ENCODE measurements around the gene SH3GLB2.

Gene SH3GLB2

DNA sequence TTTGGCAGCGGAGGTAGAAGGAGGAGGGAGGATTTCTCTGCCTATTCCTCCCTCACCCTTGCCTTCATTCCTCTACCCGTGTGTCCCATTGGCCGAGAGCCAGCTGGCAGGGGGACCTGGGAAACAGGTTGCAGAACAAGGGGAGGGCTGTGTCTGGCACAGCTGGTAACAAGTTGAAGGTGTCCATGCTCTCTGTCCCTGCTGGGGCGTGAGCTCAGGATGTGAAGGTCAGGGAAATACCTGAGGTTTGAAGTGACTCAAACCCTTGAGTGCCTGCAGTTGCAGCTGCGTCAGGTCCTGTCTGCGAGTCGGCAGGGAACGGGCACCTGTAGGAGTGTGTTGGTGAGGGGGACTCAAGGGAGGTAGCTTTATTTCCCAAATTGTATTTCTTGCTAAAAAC lies 24.5 kb upstream of the SH3GLB2 start:
- DNase-seq (ENCODE audit: low read depth) = no peak
- TF ChIP-seq, protein P1, sequence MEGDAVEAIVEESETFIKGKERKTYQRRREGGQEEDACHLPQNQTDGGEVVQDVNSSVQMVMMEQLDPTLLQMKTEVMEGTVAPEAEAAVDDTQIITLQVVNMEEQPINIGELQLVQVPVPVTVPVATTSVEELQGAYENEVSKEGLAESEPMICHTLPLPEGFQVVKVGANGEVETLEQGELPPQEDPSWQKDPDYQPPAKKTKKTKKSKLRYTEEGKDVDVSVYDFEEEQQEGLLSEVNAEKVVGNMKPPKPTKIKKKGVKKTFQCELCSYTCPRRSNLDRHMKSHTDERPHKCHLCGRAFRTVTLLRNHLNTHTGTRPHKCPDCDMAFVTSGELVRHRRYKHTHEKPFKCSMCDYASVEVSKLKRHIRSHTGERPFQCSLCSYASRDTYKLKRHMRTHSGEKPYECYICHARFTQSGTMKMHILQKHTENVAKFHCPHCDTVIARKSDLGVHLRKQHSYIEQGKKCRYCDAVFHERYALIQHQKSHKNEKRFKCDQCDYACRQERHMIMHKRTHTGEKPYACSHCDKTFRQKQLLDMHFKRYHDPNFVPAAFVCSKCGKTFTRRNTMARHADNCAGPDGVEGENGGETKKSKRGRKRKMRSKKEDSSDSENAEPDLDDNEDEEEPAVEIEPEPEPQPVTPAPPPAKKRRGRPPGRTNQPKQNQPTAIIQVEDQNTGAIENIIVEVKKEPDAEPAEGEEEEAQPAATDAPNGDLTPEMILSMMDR (conservative IDR thresholded peaks at IDR 0.05; ENCODE audit: low read depth, low read length) = no peak
- H3K4me3 ChIP-seq (ENCODE audit: low read length) = no peak overlapping the region

DNA sequence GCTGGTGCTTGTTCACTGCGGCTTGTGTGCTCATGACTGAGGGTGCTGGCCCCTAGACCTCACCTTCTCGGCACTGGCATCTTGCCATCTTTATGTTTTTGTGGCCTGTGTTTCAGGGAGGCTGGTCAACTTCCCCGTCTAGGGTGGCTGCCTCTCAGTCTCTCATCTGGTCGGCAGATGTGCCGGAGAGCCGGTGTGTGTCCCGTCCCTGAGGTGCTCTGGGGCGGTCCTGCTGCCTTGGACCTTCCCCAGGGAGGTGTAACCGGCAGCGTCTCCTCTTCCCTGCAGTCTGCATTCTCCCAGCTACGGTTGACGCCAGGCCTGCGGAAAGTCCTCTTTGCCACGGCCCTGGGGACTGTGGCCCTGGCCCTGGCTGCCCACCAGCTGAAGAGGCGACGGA lies 13.9 kb upstream of the SH3GLB2 start:
- TF ChIP-seq, protein P1 (conservative IDR thresholded peaks at IDR 0.05; ENCODE audit: low read depth, low read length) = no peak
- no peak overlapping the region for H3K4me3 ChIP-seq (ENCODE audit: low read length)
- no peak for DNase-seq (ENCODE audit: low read depth)

DNA sequence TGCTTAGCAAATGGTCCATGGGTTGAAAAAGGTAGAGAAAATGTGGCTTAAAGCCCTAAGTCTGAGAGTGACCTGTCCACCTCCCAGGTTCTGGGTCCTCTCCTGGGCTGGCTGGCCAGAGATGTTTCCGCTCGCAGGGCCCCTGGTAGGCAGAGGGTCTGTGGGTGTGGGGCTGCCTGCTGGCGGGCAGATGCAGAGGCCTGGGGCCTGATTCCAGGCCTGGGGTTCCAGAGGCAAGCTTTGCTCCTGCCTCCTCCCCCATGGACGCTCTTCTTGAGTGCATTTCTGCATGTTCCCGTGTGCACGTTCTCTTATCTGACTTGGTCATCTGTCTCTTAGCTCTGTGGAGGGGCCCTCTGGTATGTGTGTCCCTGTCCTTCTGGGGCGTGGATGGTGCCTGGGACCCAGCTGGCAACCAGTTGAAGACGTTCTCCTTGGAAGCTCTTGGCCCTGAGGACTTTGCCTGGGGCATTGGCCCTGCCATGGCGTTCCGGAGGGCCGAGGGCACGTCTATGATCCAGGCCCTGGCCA lies 12.0 kb upstream of the SH3GLB2 start:
- TF ChIP-seq, protein P1 (conservative IDR thresholded peaks at IDR 0.05; ENCODE audit: low read depth, low read length) = no peak
- no peak overlapping the region for H3K4me3 ChIP-seq (ENCODE audit: low read length)
- DNase-seq (ENCODE audit: low read depth) = no peak

DNA sequence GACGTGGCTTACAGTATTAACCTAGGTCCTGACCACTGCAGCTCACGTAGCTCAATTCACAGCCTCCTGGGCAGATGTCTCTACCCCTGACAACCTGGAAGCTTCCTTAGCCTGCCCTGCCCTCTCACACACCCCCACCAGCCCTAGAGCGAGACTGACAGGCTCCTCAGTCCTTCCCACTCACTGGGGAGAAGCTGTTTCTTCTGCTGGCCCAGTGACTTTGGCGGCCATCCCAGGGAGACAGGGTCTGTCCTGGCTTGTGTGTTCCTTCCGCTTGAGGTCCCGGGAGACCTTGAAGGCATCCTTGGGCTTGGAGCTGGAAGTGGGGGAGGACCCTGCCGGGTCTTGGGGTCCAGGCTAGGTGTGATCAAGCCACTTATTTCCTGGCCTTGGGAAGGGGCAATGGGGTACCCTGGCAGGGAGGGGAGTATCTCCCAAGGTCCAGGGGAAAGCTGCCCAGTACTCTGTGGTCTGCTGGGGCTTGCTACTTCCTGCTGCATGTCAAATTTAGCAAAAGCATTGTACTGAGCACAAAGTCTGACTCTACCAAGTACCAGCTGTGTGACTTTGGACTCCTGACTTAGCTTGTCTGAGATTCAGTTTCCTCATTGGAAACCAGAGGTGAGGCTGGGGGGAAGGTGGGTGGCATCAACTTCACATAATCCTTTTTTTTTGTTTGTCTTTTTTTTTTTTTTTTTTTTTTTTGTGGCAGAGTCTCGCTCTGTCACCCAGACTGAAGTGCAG lies 10.2 kb upstream of the SH3GLB2 start:
- DNase-seq (ENCODE audit: low read depth) = no peak
- TF ChIP-seq, protein P1 (conservative IDR thresholded peaks at IDR 0.05; ENCODE audit: low read depth, low read length) = no peak
- H3K4me3 ChIP-seq (ENCODE audit: low read length) = no peak overlapping the region

DNA sequence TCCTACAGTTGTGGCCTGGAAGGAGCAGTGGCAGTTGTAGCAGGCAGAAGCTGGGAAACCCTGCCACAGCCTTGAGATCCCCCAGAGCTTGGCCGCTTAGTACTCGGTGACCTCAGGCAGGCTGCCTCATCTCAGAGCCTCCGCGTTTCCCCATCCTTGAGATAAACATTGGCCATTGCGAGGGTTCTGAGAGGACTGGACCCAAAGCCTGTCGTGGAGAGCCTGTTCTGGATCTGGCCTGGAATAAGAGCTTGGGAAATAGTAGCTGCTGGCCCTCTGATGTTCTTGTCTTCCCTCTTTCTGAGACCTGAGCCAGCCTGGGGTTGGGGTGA lies 9.6 kb upstream of the SH3GLB2 start:
- H3K4me3 ChIP-seq (ENCODE audit: low read length) = peak overlapping the region; percentile 92
- TF ChIP-seq, protein P1 (conservative IDR thresholded peaks at IDR 0.05; ENCODE audit: low read depth, low read length) = no peak

DNA sequence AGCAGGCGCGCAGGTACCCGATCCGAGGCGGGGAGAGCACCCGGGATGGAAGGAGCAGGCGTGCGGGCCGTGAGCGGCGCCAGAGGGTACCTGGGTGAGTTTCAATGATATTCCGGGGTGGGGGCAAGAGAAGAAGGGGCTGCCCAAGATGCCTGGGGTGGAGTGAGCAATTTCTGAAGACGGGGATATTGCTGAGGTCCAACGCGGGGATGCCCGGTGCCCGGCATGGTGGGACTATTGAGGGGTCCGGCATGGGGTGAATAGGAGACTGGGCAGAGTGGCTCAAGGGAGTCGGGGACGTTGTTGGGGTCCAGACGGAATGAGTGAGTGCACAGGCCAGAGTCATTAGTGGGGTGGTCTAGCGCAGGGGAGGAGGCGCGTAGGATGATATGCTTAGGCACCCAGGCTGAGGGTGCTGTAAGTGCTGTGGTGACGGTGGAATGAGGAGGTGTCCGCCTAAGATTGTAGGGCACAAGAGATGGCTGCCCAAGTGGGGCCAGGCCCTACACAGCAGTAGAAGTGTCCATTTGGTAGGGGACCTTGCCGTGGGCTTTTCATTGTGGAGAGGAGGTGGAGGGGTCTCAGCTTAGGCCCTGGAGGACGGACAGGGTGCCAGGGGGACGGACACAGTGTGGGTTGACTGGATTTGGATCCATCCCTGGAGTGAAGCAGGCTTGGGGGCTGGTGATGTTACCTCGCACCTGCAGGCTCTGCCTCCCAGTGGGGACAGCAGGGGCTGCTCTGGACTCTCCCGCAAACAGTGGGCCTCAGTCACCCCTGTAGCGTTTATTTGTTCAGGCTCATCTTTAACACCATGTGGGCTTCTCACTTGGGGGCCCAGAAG lies 9.0 kb upstream of the SH3GLB2 start:
- peak overlapping the region; percentile 92 for H3K4me3 ChIP-seq (ENCODE audit: low read length)
- no peak for DNase-seq (ENCODE audit: low read depth)
- TF ChIP-seq, protein P1 (conservative IDR thresholded peaks at IDR 0.05; ENCODE audit: low read depth, low read length) = peak; percentile 7

More for the DNA sequence above, 9.6 kb upstream of the SH3GLB2 start:
- no peak for DNase-seq (ENCODE audit: low read depth)

Data from retinal pigment epithelial cell (primary cell).